H9 (cell line): ENCODE data around the gene ZNF526. TPM values are rescaled to one million over a fixed set of nuclear protein-coding genes. Genes with fewer than 3 reads are reported as not detected.
A peak's percentile ranks its signal among the peaks of the same experiment; 100 is the strongest.

Experiments
- DNase-seq: peaks from one replicate; pipeline ENCODE4 v3.0.0-alpha.2; 2017
- H2AFZ ChIP-seq: one replicate; pipeline ENCODE4 v1.6.1; 2013; ENCODE audit warnings: mild to moderate bottlenecking, low read length, control low read depth, moderate library complexity
- H2AK5ac ChIP-seq: 2 replicates; pipeline ENCODE4 v1.6.1; 2013; ENCODE audit warnings: low read length, control low read depth, mixed read lengths; ENCODE audit not compliant: insufficient read length
- H2BK120ac ChIP-seq: one replicate; pipeline ENCODE4 v1.6.1; 2013; ENCODE audit warnings: low read depth, mild to moderate bottlenecking, low read length, control low read depth, inconsistent platforms; ENCODE audit not compliant: poor library complexity, severe bottlenecking
- H2BK12ac ChIP-seq: 2 replicates; pipeline ENCODE4 v1.6.1; 2013; ENCODE audit warnings: low read length, control low read depth, mixed read lengths, low read depth; ENCODE audit not compliant: insufficient read length
- H2BK15ac ChIP-seq: 2 replicates; pipeline ENCODE4 v1.6.1; 2013; ENCODE audit warnings: low read depth, low read length, control low read depth
- H2BK20ac ChIP-seq: one replicate; pipeline ENCODE4 v1.6.1; 2013; ENCODE audit warnings: low read depth, mild to moderate bottlenecking, low read length, control low read depth, inconsistent platforms; ENCODE audit not compliant: poor library complexity, severe bottlenecking
- H2BK5ac ChIP-seq: 2 replicates; pipeline ENCODE4 v1.6.1; 2013; ENCODE audit warnings: low read length, control low read depth, mixed read lengths; ENCODE audit not compliant: insufficient read length
- H3K14ac ChIP-seq: 2 replicates; pipeline ENCODE4 v1.6.1; 2013; ENCODE audit warnings: low read length, control low read depth; ENCODE audit not compliant: insufficient read depth
- H3K18ac ChIP-seq: 2 replicates; pipeline ENCODE4 v1.6.1; 2013; ENCODE audit warnings: low read depth, mild to moderate bottlenecking, mixed read lengths, low read length, control low read depth; ENCODE audit not compliant: insufficient read length
- H3K23ac ChIP-seq: 2 replicates; pipeline ENCODE4 v1.6.1; 2013; ENCODE audit warnings: low read length, control low read depth, mixed read lengths, low read depth; ENCODE audit not compliant: insufficient read length
- H3K23me2 ChIP-seq: 2 replicates; pipeline ENCODE4 v1.6.1; 2013; ENCODE audit warnings: low read depth, mild to moderate bottlenecking, mixed read lengths, low read length, control low read depth; ENCODE audit not compliant: insufficient read length, poor library complexity, severe bottlenecking
- H3K27ac ChIP-seq: 2 replicates; pipeline ENCODE4 v1.5.1; 2013; ENCODE audit warnings: low read length, control low read depth, mixed read lengths, low read depth; ENCODE audit not compliant: insufficient read length
- H3K27me3 ChIP-seq: 2 replicates; pipeline ENCODE4 v1.6.1; 2013; ENCODE audit warnings: low read length, control low read depth, inconsistent platforms; ENCODE audit not compliant: insufficient read depth
- H3K4ac ChIP-seq: 2 replicates; pipeline ENCODE4 v1.6.1; 2013; ENCODE audit warnings: low read depth, mild to moderate bottlenecking, control low read depth, inconsistent platforms, low read length, moderate library complexity
- H3K4me1 ChIP-seq: 2 replicates; pipeline ENCODE4 v1.6.1; 2013; ENCODE audit warnings: low read length, control low read depth, inconsistent platforms; ENCODE audit not compliant: insufficient read depth
- H3K4me2 ChIP-seq: 2 replicates; pipeline ENCODE4 v1.6.1; 2013; ENCODE audit warnings: low read length, control low read depth, mixed read lengths; ENCODE audit not compliant: insufficient read length, insufficient read depth
- H3K56ac ChIP-seq: 2 replicates; pipeline ENCODE4 v1.6.1; 2013; ENCODE audit warnings: low read depth, mild to moderate bottlenecking, mixed read lengths, low read length, control low read depth; ENCODE audit not compliant: insufficient read length
- H3K79me1 ChIP-seq: 2 replicates; pipeline ENCODE4 v1.6.1; 2013; ENCODE audit warnings: low read depth, mild to moderate bottlenecking, moderate library complexity, low read length, control low read depth, inconsistent platforms; ENCODE audit not compliant: insufficient read depth, poor library complexity, severe bottlenecking
- H3K79me2 ChIP-seq: 2 replicates; pipeline ENCODE4 v1.6.1; 2013; ENCODE audit warnings: low read length, control low read depth, inconsistent platforms; ENCODE audit not compliant: insufficient read depth
- H3K9ac ChIP-seq: 2 replicates; pipeline ENCODE4 v1.6.1; 2013; ENCODE audit warnings: low read length, control low read depth, mixed read lengths; ENCODE audit not compliant: insufficient read length; ENCODE audit errors: extremely low read depth
- H3K9me3 ChIP-seq: one replicate; pipeline ENCODE4 v1.6.1; 2013; ENCODE audit warnings: low read depth, low read length, inconsistent platforms; ENCODE audit not compliant: control insufficient read depth
- H3T11ph ChIP-seq: one replicate; pipeline ENCODE4 v1.6.1; 2013; ENCODE audit warnings: mild to moderate bottlenecking, low read length, control low read depth, inconsistent platforms
- H4K20me1 ChIP-seq: one replicate; pipeline ENCODE4 v1.6.1; 2013; ENCODE audit not compliant: control insufficient read depth, insufficient read length, insufficient read depth
- H4K5ac ChIP-seq: 2 replicates; pipeline ENCODE4 v1.6.1; 2013; ENCODE audit warnings: low read depth, mild to moderate bottlenecking, mixed read lengths, low read length, control low read depth; ENCODE audit not compliant: insufficient read length
- H4K8ac ChIP-seq: replicated peaks from 2 replicates; pipeline ENCODE4 v1.6.1; 2013; ENCODE audit warnings: low read length, control low read depth, mixed read lengths, low read depth; ENCODE audit not compliant: insufficient read length
- H4K91ac ChIP-seq: 2 replicates; pipeline ENCODE4 v1.6.1; 2013; ENCODE audit warnings: low read depth, mild to moderate bottlenecking, moderate library complexity, mixed read lengths, low read length, control low read depth; ENCODE audit not compliant: insufficient read length
- H3K27ac Mint-ChIP-seq, 3 experiments: 2 replicates in 2 of 3; 3 replicates in 1 of 3; pipeline ENCODE4 v1.8.0; 2020 to 2021; ENCODE audit warnings: mixed read lengths in 3 of 3, mild to moderate bottlenecking in 1 of 3, moderate library complexity in 1 of 3
- H3K27me3 Mint-ChIP-seq: 2 replicates; pipeline ENCODE4 v1.8.0; 2021; ENCODE audit warnings: low read depth, mild to moderate bottlenecking, moderate library complexity, mixed read lengths
- H3K36me3 Mint-ChIP-seq, 3 experiments: 2 replicates in 2 of 3; 3 replicates in 1 of 3; pipeline ENCODE4 v1.8.0; 2020 to 2021; ENCODE audit warnings: low read depth in 3 of 3, mixed read lengths in 3 of 3; ENCODE audit not compliant: insufficient read depth in 1 of 3
- H3K4me1 Mint-ChIP-seq, 2 experiments: 2 replicates each; pipeline ENCODE4 v1.8.0; 2020; ENCODE audit warnings: mixed read lengths in 2 of 2
- H3K4me3 Mint-ChIP-seq, 2 experiments: 2 replicates in 1 of 2; 3 replicates in 1 of 2; pipeline ENCODE4 v1.8.0; 2020 to 2021; ENCODE audit warnings: mild to moderate bottlenecking in 2 of 2, mixed read lengths in 2 of 2, moderate library complexity in 1 of 2
- H3K9me3 Mint-ChIP-seq, 2 experiments: 2 replicates in 1 of 2; 3 replicates in 1 of 2; pipeline ENCODE4 v1.8.0; 2020; ENCODE audit warnings: mild to moderate bottlenecking in 2 of 2, mixed read lengths in 2 of 2, moderate library complexity in 1 of 2
- CTCF ChIP-seq: fragments of 200-600 bp; sonication (generic); conservative IDR thresholded peaks from 3 replicates; pipeline ENCODE4 v1.8.0; 2021; ENCODE audit warnings: antibody characterized with exemption, mild to moderate bottlenecking
- WGBS: extraction: QIAGEN DNeasy Blood & Tissue Kit; methylation state at CpG from one replicate; pipeline ENCODE4 v1.1.7; 2013; ENCODE audit warnings: missing lambda C conversion rate, low lambda C conversion rate, mixed read lengths; ENCODE audit not compliant: insufficient read length; ENCODE audit errors: extremely low coverage; 5-methylcytosine and 5-hydroxymethylcytosine counted together
- total RNA-seq: library from RNA; stranded (reverse); gene quantifications from 2 replicates; pipeline ENCODE4 v1.2.1, GENCODE V29; 2021

Gene ZNF526
- total RNA-seq, 1 experiment from 2014 or later: 20.5 TPM

GRCh38 chr19:42271045-42271419 is 50.9 kb downstream of the ZNF526 start:
- no CpG with 5 or more reads among the region's 3 CpGs for WGBS
- H3K79me2 ChIP-seq: no peaks in the 10 kb centered on the region

More at GRCh38 chr19:42271045-42271419, 50.9 kb downstream of the ZNF526 start:
- Histone ChIP-seq H3T11ph (no peak overlapping the region), H3K23me2 (peaks cover 9% of the 10 kb centered on the region), H4K5ac (no peak overlapping the region), H4K91ac (no peak overlapping the region), H3K56ac (no peak overlapping the region), H3K23ac (no peak overlapping the region), H2BK120ac (no peak overlapping the region), H3K4ac (no peak overlapping the region), H2BK20ac (no peak overlapping the region), H3K9me3 (no peaks in the 10 kb centered on the region), H3K4me2 (no peak overlapping the region), H3K79me1 (no peaks in the 10 kb centered on the region), H2AK5ac (no peak overlapping the region), H3K14ac (no peak overlapping the region), H3K18ac (no peak overlapping the region), H4K8ac (no peak overlapping the region), H2AFZ (no peak overlapping the region), H4K20me1 (no peaks in the 10 kb centered on the region), H2BK15ac (no peak overlapping the region), H2BK5ac (no peak overlapping the region), H3K27ac (no peak overlapping the region), H2BK12ac (no peak overlapping the region), H3K27me3 (no peaks in the 10 kb centered on the region), H3K9ac (no peak overlapping the region), H3K4me1 (no peaks in the 10 kb centered on the region; the same call in 1 of the 2 replicates)
- peak overlapping the region in 1 of 2 experiments; percentile 51; a peak in 2 of 5 replicates for H3K4me3 Mint-ChIP-seq
- no peak for DNase-seq
- H3K27ac Mint-ChIP-seq: peak overlapping the region in 1 of 3 experiments; percentile 58; a peak in 2 of 7 replicates
- no peaks in the 10 kb centered on the region; a peak in 1 of 5 replicates for H3K9me3 Mint-ChIP-seq
- H3K4me1 Mint-ChIP-seq: peaks cover 20 to 25% of the 10 kb centered on the region in 2 experiments
- no peaks in the 10 kb centered on the region for H3K27me3 Mint-ChIP-seq
- peaks cover 4 to 23% (median 16%) of the 10 kb centered on the region in 3 experiments; a peak in 6 of 7 replicates for H3K36me3 Mint-ChIP-seq
- no peak for TF ChIP-seq CTCF
